ENCODE data around the gene SUFU. TPM values are rescaled to one million over a fixed set of nuclear protein-coding genes. Genes with fewer than 3 reads are reported as not detected.

The SUFU gene
- total RNA-seq, 1 donor from 2014 or later, result 17.3 TPM

DNA sequence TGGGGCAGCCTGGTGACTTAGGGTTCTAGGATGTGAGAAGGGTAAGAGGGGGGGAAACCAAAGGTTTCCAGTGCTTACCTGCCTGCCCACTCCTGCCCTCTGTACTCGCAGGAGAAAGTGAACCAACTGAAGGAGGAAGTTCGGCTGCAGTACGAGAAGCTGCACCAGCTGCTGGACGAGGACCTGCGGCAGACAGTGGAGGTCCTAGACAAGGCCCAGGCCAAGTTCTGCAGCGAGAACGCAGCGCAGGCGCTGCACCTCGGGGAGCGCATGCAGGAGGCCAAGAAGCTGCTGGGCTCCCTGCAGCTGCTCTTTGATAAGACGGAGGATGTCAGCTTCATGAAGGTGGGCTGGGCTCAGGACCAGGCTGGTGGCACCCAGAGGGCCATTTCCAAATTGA is 151.2 kb downstream of the SUFU start:
- Histone ChIP-seq H3K36me3 (peaks cover 61 to 75% of the 10 kb centered on the region in 2 donors), H3K9me3 (no peaks in the 10 kb centered on the region), H3K27me3 (no peaks in the 10 kb centered on the region), H3K4me3 (no peak overlapping the region), H3K4me1 (peaks cover 12 to 24% of the 10 kb centered on the region in 2 donors), H3K27ac (no peak overlapping the region)
- TF ChIP-seq, protein P1, sequence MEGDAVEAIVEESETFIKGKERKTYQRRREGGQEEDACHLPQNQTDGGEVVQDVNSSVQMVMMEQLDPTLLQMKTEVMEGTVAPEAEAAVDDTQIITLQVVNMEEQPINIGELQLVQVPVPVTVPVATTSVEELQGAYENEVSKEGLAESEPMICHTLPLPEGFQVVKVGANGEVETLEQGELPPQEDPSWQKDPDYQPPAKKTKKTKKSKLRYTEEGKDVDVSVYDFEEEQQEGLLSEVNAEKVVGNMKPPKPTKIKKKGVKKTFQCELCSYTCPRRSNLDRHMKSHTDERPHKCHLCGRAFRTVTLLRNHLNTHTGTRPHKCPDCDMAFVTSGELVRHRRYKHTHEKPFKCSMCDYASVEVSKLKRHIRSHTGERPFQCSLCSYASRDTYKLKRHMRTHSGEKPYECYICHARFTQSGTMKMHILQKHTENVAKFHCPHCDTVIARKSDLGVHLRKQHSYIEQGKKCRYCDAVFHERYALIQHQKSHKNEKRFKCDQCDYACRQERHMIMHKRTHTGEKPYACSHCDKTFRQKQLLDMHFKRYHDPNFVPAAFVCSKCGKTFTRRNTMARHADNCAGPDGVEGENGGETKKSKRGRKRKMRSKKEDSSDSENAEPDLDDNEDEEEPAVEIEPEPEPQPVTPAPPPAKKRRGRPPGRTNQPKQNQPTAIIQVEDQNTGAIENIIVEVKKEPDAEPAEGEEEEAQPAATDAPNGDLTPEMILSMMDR (IDR thresholded peaks at IDR 0.05), result no peak
- no peak for DNase-seq (ENCODE audit: low spot score in 2 of 2)
- intact Hi-C loops (cut with DNase I), result no loop called here

DNA sequence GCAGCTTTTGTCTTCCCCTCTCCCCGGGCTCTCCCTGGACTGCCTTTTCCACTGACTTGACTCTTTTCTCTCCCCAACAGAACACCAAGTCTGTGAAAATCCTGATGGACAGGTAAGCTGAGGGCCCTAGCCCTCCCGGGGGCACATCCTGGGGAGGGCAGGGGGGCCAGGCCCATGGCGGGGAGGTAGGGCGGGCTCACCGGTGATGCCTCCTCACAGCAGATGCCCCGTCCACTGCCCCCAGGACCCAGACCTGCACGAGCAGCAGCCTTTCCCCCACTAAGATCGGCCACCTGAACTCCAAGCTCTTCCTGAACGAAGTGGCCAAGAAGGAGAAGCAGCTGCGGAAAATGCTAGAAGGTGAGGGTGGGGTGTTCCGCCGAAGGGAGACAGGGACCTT is 152.3 kb downstream of the SUFU start:
- no peaks in the 10 kb centered on the region for H3K27me3 ChIP-seq
- no peak for DNase-seq (ENCODE audit: low spot score in 2 of 2)
- peaks cover 8 to 19% of the 10 kb centered on the region in 2 donors for H3K4me1 ChIP-seq
- no peak overlapping the region for H3K27ac ChIP-seq
- TF ChIP-seq, protein P1 (IDR thresholded peaks at IDR 0.05), result no peak
- no peak overlapping the region for H3K4me3 ChIP-seq
- H3K36me3 ChIP-seq, result peaks cover 57 to 71% of the 10 kb centered on the region in 2 donors
- intact Hi-C loops (cut with DNase I), result no loop called here
- H3K9me3 ChIP-seq, result no peaks in the 10 kb centered on the region

DNA sequence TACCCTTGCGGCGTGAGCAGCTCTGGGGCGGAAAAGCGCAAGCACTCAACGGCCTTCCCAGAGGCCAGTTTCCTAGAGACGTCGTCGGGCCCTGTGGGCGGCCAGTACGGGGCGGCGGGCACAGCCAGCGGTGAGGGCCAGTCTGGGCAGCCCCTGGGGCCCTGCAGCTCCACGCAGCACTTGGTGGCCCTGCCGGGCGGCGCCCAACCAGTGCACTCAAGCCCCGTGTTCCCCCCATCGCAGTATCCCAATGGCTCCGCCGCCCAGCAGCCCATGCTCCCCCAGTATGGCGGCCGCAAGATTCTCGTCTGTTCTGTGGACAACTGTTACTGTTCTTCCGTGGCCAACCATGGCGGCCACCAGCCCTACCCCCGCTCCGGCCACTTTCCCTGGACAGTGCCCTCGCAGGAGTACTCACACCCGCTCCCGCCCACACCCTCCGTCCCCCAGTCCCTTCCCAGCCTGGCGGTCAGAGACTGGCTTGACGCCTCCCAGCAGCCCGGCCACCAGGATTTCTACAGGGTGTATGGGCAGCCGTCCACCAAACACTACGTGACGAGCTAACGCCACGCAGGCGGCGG is 153.1 kb downstream of the SUFU start:
- Histone ChIP-seq H3K9me3 (no peaks in the 10 kb centered on the region), H3K27me3 (no peaks in the 10 kb centered on the region), H3K27ac (peak overlapping the region in 1 of 2 donors; percentile 35), H3K4me3 (no peak overlapping the region), H3K4me1 (peaks cover 6 to 16% of the 10 kb centered on the region in 2 donors), H3K36me3 (peaks cover 57 to 62% of the 10 kb centered on the region in 2 donors)
- DNase-seq (ENCODE audit: low spot score in 2 of 2), result no peak
- intact Hi-C loops (cut with DNase I), result no loop called here
- TF ChIP-seq, protein P1 (IDR thresholded peaks at IDR 0.05), result no peak

DNA sequence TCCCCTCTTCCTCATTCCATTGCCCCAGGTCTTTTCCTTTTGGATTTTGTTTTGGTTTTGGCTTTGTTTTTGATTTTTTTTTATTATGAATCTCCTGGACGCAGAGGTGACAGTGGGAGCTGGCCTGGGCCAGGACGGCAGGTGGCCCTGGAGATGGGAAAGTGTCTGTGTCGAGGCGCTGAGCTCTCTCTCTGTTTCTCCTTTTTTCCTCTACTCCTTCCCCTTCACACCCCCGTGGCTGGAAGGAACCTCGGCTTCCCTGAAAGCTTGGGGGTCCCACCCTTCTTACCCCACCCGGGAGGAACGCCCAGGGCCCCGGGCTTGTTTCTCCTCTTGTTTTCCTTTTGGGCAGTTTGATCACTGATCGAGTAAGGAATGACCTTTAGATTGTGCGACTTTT is 153.7 kb downstream of the SUFU start:
- intact Hi-C loops (cut with DNase I), result no loop called here
- H3K27ac ChIP-seq, result peak overlapping the region; percentile 35 to 53
- TF ChIP-seq, protein P1 (IDR thresholded peaks at IDR 0.05), result no peak
- peaks cover 6 to 12% of the 10 kb centered on the region in 2 donors for H3K4me1 ChIP-seq
- peaks cover 54 to 59% of the 10 kb centered on the region in 2 donors for H3K36me3 ChIP-seq
- H3K4me3 ChIP-seq, result no peak overlapping the region
- H3K27me3 ChIP-seq, result no peaks in the 10 kb centered on the region
- no peaks in the 10 kb centered on the region for H3K9me3 ChIP-seq
- DNase-seq (ENCODE audit: low spot score in 2 of 2), result no peak

DNA sequence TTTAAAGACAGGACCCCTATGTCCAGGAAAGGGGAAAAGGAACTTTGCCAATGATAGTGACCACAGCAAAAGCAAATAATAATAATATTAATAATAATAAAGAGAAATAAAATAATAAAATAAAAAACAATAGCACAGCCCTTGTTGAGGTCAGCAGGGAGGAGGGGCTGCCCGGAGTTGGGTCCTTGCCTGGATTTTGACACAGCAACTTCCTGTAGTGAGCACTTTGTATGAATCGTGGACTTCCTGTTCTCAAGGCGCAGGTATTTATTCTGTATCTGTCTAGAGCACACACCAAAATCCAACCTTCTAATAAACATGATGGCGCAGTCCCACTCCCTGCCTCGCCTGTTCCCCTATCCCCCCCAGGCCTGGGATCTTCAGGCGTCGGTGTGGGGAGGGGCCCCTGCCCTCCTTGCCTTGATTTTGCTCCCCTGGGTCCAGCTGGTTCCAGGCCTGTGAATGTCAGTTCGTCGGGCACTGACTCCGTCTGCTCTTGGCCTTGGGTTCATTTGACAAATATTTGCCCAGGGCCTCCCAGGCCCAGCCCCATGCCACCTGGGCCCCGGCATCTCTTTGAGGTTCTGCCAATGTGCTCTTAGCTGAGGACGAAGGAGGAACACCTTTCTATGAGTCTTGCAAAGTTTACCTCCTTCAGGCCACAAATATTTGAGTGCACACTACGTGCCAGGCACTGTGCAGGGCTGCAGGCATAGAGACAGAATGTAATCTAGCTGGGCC is 154.4 kb downstream of the SUFU start:
- no peaks in the 10 kb centered on the region for H3K27me3 ChIP-seq
- DNase-seq (ENCODE audit: low spot score in 2 of 2), result no peak
- no peaks in the 10 kb centered on the region for H3K9me3 ChIP-seq
- H3K27ac ChIP-seq, result peak overlapping the region; percentile 53 to 54
- H3K4me3 ChIP-seq, result no peak overlapping the region
- peaks cover 6 to 11% of the 10 kb centered on the region in 2 donors for H3K4me1 ChIP-seq
- intact Hi-C loops (cut with DNase I), result no loop called here
- peaks cover 52 to 53% of the 10 kb centered on the region in 2 donors for H3K36me3 ChIP-seq
- TF ChIP-seq, protein P1 (IDR thresholded peaks at IDR 0.05), result no peak

All from ascending aorta (tissue), 2 donors.